Bronchial epithelial cell (primary cell): ENCODE measurements around the gene KCNJ10. TPM values are rescaled to one million over a fixed set of nuclear protein-coding genes. Genes with fewer than 3 reads are reported as not detected.

Experiments
- DNase-seq: peaks from one replicate; pipeline ENCODE4 v3.0.0-alpha.2; 2010; ENCODE audit warnings: low read depth
- FAIRE-seq: peaks from 2 replicates; lab custom pipeline; 2011; peaks lifted over from hg19 to GRCh38; lab: Jason Lieb, UNC
- H3K27me3 ChIP-seq: 2 replicates; pipeline ENCODE4 v1.5.1; 2011; ENCODE audit warnings: low read length; ENCODE audit not compliant: control insufficient read depth, insufficient read depth
- H3K36me3 ChIP-seq: 2 replicates; pipeline ENCODE4 v1.5.1; 2011; ENCODE audit warnings: low read length; ENCODE audit not compliant: control insufficient read depth, insufficient read depth
- H3K4me3 ChIP-seq: 2 replicates; pipeline ENCODE4 v1.5.1; 2011; ENCODE audit warnings: mild to moderate bottlenecking, low read depth, low read length, control low read depth
- CTCF ChIP-seq: IDR thresholded peaks from 2 replicates; pipeline ENCODE4 v1.5.1; 2011; ENCODE audit warnings: mild to moderate bottlenecking, moderate library complexity, low read length, control low read depth, inconsistent platforms; ENCODE audit not compliant: insufficient read depth, severe bottlenecking
- total RNA-seq: library from RNA; depleted of rRNA; stranded (reverse); fragments of >200 nt; gene quantifications from 2 replicates; pipeline ENCODE4 v1.2.1, GENCODE V29; 2014

Gene KCNJ10
- total RNA-seq, 1 donor from 2014 or later = not detected

GRCh38 chr1:159957824-159958268, 112.1 kb downstream of the KCNJ10 start:
- FAIRE-seq (no peak), DNase-seq (peak; percentile 36)
- H3K4me3 ChIP-seq = no peak overlapping the region
- no peaks in the 10 kb centered on the region for H3K27me3 ChIP-seq
- H3K36me3 ChIP-seq = no peaks in the 10 kb centered on the region
- TF ChIP-seq CTCF = no peak

- FAIRE-seq = no peak
- H3K36me3 ChIP-seq = no peaks in the 10 kb centered on the region
- peak; percentile 91 for DNase-seq
- no peak overlapping the region for H3K4me3 ChIP-seq
- no peaks in the 10 kb centered on the region for H3K27me3 ChIP-seq
- no peak for TF ChIP-seq CTCF
Observed at GRCh38 chr1:159955456-159955855, 114.5 kb downstream of the KCNJ10 start.

- Histone ChIP-seq H3K4me3 (no peak within 1 kb of the TSS), H3K27me3 (no peaks in the 10 kb centered on the region), H3K36me3 (no peaks in the 10 kb centered on the region)
- TF ChIP-seq CTCF = no peak
- DNase-seq (peak; percentile 97), FAIRE-seq (no peak)
Observed at GRCh38 chr1:159953536-159954515, 116.1 kb downstream of the KCNJ10 start, which contains the start of gene SLAMF9. SLAMF9 (minus strand) TSS chr1:159954237; CDS start chr1:159954137, 100 bp downstream.

- Histone ChIP-seq H3K36me3 (no peaks in the 10 kb centered on the region), H3K27me3 (no peaks in the 10 kb centered on the region), H3K4me3 (no peak overlapping the region)
- no peak for TF ChIP-seq CTCF
- FAIRE-seq = no peak
- DNase-seq = no peak
Observed at GRCh38 chr1:159952932-159953331, 117.0 kb downstream of the KCNJ10 start.

- no peak overlapping the region for H3K4me3 ChIP-seq
- DNase-seq (no peak), FAIRE-seq (no peak)
- H3K36me3 ChIP-seq = no peaks in the 10 kb centered on the region
- no peak for TF ChIP-seq CTCF
- H3K27me3 ChIP-seq = no peaks in the 10 kb centered on the region
Observed at GRCh38 chr1:159951551-159951950, 118.4 kb downstream of the KCNJ10 start.
